ENCODE results near the gene IFIT1B.

IFIT1B gene

GRCh38 chr10:89414879-89415821 is 37.3 kb downstream of the IFIT1B start:
- no peaks in the 10 kb centered on the region for H3K27me3 ChIP-seq (ENCODE audit: low read depth, low read length)
- no peak for TF ChIP-seq CTCF (IDR thresholded peaks at IDR 0.05; ENCODE audit: low read depth, low read length)
- no peak for TF ChIP-seq EZH2phosphoT487 (IDR thresholded peaks at IDR 0.05; ENCODE audit: low read depth)
- peak overlapping the region; percentile 87 for H3K4me3 ChIP-seq (ENCODE audit: low read length)
- 0 out of 2 replicates have a peak, but pooled peaks cover 3% of the 10 kb centered on the region for H4K20me1 ChIP-seq (ENCODE audit: insufficient read depth, low read length)
- peak overlapping the region; percentile 92 for H3K9ac ChIP-seq (ENCODE audit: low read length)
- H3K36me3 ChIP-seq (replicated peaks; ENCODE audit: low read depth, low read length): peaks cover 14% of the 10 kb centered on the region
- H3K27ac ChIP-seq (ENCODE audit: low read length): peak overlapping the region; percentile 75
- peaks cover 54% of the 10 kb centered on the region for H3K79me2 ChIP-seq (ENCODE audit: low read length)
- H3K4me1 ChIP-seq (ENCODE audit: low read length): peaks cover 16% of the 10 kb centered on the region
- peak overlapping the region; percentile 69 for H2AFZ ChIP-seq (ENCODE audit: low read depth, low read length)
- H3K4me2 ChIP-seq (ENCODE audit: low read length): peak overlapping the region; percentile 91
- H3K9me3 ChIP-seq (ENCODE audit: insufficient read depth, low read length): no peaks in the 10 kb centered on the region

GRCh38 chr10:89416465-89416864 is 38.6 kb downstream of the IFIT1B start:
- H3K79me2 ChIP-seq (ENCODE audit: low read length): peaks cover 58% of the 10 kb centered on the region
- no peak for TF ChIP-seq CTCF (IDR thresholded peaks at IDR 0.05; ENCODE audit: low read depth, low read length)
- no peak for TF ChIP-seq EZH2phosphoT487 (IDR thresholded peaks at IDR 0.05; ENCODE audit: low read depth)
- H4K20me1 ChIP-seq (ENCODE audit: insufficient read depth, low read length): 0 out of 2 replicates have a peak, but pooled peaks cover 3% of the 10 kb centered on the region
- H3K9ac ChIP-seq (ENCODE audit: low read length): no peak overlapping the region
- no peak overlapping the region for H2AFZ ChIP-seq (ENCODE audit: low read depth, low read length)
- H3K4me2 ChIP-seq (ENCODE audit: low read length): peak overlapping the region; percentile 91; the same call in 1 of the 2 replicates
- H3K4me1 ChIP-seq (ENCODE audit: low read length): peaks cover 16% of the 10 kb centered on the region
- H3K27me3 ChIP-seq (ENCODE audit: low read depth, low read length): no peaks in the 10 kb centered on the region
- peaks cover 25% of the 10 kb centered on the region for H3K36me3 ChIP-seq (replicated peaks; ENCODE audit: low read depth, low read length)
- H3K4me3 ChIP-seq (ENCODE audit: low read length): no peak overlapping the region
- no peak overlapping the region for H3K27ac ChIP-seq (ENCODE audit: low read length)
- no peaks in the 10 kb centered on the region for H3K9me3 ChIP-seq (ENCODE audit: insufficient read depth, low read length)

- no peak overlapping the region for H2AFZ ChIP-seq (ENCODE audit: low read depth, low read length)
- H4K20me1 ChIP-seq (ENCODE audit: insufficient read depth, low read length): 0 out of 2 replicates have a peak, but pooled peaks cover 3% of the 10 kb centered on the region
- peaks cover 11% of the 10 kb centered on the region; the same call in 1 of the 2 replicates for H3K4me1 ChIP-seq (ENCODE audit: low read length)
- H3K9me3 ChIP-seq (ENCODE audit: insufficient read depth, low read length): no peaks in the 10 kb centered on the region
- peaks cover 25% of the 10 kb centered on the region for H3K36me3 ChIP-seq (replicated peaks; ENCODE audit: low read depth, low read length)
- H3K4me2 ChIP-seq (ENCODE audit: low read length): 0 out of 2 replicates have a peak overlapping the region, but pooled peaks have one; percentile 0
- TF ChIP-seq CTCF (IDR thresholded peaks at IDR 0.05; ENCODE audit: low read depth, low read length) (peak; percentile 37), EZH2phosphoT487 (IDR thresholded peaks at IDR 0.05; ENCODE audit: low read depth) (no peak)
- H3K9ac ChIP-seq (ENCODE audit: low read length): no peak overlapping the region
- H3K4me3 ChIP-seq (ENCODE audit: low read length): no peak overlapping the region
- peaks cover 52% of the 10 kb centered on the region for H3K79me2 ChIP-seq (ENCODE audit: low read length)
- no peaks in the 10 kb centered on the region for H3K27me3 ChIP-seq (ENCODE audit: low read depth, low read length)
- no peak overlapping the region for H3K27ac ChIP-seq (ENCODE audit: low read length)
Measured at GRCh38 chr10:89419548-89419947, 41.7 kb downstream of the IFIT1B start.

- Histone ChIP-seq H3K27ac (ENCODE audit: low read length) (no peak overlapping the region), H3K4me2 (ENCODE audit: low read length) (no peak overlapping the region), H2AFZ (ENCODE audit: low read depth, low read length) (no peak overlapping the region), H3K9ac (ENCODE audit: low read length) (no peak overlapping the region), H3K9me3 (ENCODE audit: insufficient read depth, low read length) (no peaks in the 10 kb centered on the region), H3K27me3 (ENCODE audit: low read depth, low read length) (no peaks in the 10 kb centered on the region), H4K20me1 (ENCODE audit: insufficient read depth, low read length) (0 out of 2 replicates have a peak, but pooled peaks cover 3% of the 10 kb centered on the region), H3K4me1 (ENCODE audit: low read length) (peaks cover 5% of the 10 kb centered on the region; the same call in 1 of the 2 replicates), H3K36me3 (replicated peaks; ENCODE audit: low read depth, low read length) (peaks cover 24% of the 10 kb centered on the region), H3K4me3 (ENCODE audit: low read length) (no peak overlapping the region), H3K79me2 (ENCODE audit: low read length) (peaks cover 37% of the 10 kb centered on the region)
- no peak for TF ChIP-seq CTCF (IDR thresholded peaks at IDR 0.05; ENCODE audit: low read depth, low read length)
- no peak for TF ChIP-seq EZH2phosphoT487 (IDR thresholded peaks at IDR 0.05; ENCODE audit: low read depth)
Measured at GRCh38 chr10:89421018-89421476, 43.2 kb downstream of the IFIT1B start.
